Measurements from ENCODE around the gene TMEM263.
A peak's percentile ranks its signal among the peaks of the same experiment; 100 is the strongest.

GRCh38 chr12:106975993-106976658 lies 20.4 kb downstream of the TMEM263 start:
- peak in 1 of 3 experiments; percentile 14; a peak in 1 of 6 replicates for TF ChIP-seq CTCF (IDR thresholded peaks at IDR 0.05 in 2 of 3, conservative IDR thresholded peaks at IDR 0.05 in 1 of 3; ENCODE audit: insufficient read depth in 2 of 3, low read depth in 1 of 3, low read length in 3 of 3)
- no peak for TF ChIP-seq RFX1 (IDR thresholded peaks at IDR 0.05)
- TF ChIP-seq PHF21A (IDR thresholded peaks at IDR 0.05; ENCODE audit: borderline replicate concordance, low read depth): no peak
- TF ChIP-seq ZNF512 (tag; IDR thresholded peaks at IDR 0.05): no peak
- TF ChIP-seq POLR2AphosphoS5 (IDR thresholded peaks at IDR 0.05; ENCODE audit: control insufficient read depth, insufficient read depth, low read depth, low read length): no peak
- TF ChIP-seq BRCA1 (IDR thresholded peaks at IDR 0.05): no peak
- TF ChIP-seq BRCA1 (CRISPR knock-in tag; IDR thresholded peaks at IDR 0.05): no peak
- no peak for TF ChIP-seq CXXC5 (CRISPR knock-in tag; IDR thresholded peaks at IDR 0.05)
- TF ChIP-seq DACH1 (IDR thresholded peaks at IDR 0.05; ENCODE audit: partially characterized antibody): no peak
- no peak for TF ChIP-seq MYC (IDR thresholded peaks at IDR 0.05; ENCODE audit: low read depth, low read length)
- no peak for TF ChIP-seq MYC (CRISPR knock-in tag; IDR thresholded peaks at IDR 0.05; ENCODE audit: borderline replicate concordance, low read depth)
- no peak for TF ChIP-seq E2F3 (CRISPR knock-in tag; IDR thresholded peaks at IDR 0.05)
- TF ChIP-seq CSDE1 (IDR thresholded peaks at IDR 0.05): no peak
- no peak for TF ChIP-seq TAF1 (IDR thresholded peaks at IDR 0.05; ENCODE audit: control insufficient read depth, extremely low read depth, insufficient read depth, low read length, severe bottlenecking)
- TF ChIP-seq CBX3 (IDR thresholded peaks at IDR 0.05; ENCODE audit: borderline replicate concordance in 1 of 2, low read length in 2 of 2): no peak
